HG03460 (cell line): Measurements from ENCODE around the gene UBALD1.
"Not testable (repeated sequence)": the region's sequence is repeated elsewhere in the genome, so short reads cannot be mapped to it uniquely, and the experiment has no call there.

Experiments
- ATAC-seq: cut with Tn5 transposase; IDR thresholded peaks from one replicate; pipeline ENCODE4 v1.9.1; 2021; ENCODE audit not compliant: unreplicated experiment

UBALD1 gene

DNA sequence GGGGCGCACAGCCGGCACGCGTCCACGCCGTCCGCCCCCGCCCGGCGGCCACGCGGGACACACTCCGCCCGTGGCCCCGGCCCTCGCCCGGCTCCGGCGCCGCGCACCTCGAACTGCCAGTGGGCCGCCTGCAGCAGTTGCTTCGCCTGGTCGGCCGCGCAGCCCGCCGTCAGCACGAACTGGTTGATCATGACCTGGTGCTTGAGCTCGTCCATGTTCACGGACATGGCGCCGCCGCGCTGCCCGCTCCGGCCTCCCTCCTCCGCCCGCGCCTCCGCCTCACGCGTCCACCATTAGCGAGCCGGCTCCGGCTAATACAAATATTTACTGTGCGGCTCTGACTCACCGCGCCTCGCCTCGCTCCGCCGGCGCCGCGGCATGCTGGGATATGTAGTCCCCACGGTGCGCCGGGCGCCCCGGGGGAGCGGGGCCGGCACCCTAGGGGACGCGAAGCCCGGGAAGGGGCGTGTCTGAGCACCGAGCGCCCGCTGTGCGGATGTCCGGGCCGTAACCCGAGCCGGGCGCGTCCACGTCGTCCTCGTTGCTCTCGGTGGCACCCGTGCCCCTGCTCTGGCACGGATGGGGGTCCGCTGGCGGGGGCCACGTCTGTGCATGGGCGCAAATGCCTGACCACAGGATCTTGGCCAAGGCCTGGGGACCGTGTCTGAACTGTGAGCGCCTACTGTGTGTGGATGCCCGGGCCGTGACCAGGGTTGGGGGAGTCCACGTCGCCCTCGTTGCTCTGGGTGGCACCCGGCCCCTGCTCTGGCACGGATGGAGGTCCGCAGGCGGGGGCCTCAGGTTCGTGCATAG, at the start of gene UBALD1:
Gene UBALD1, minus strand, starts transcription at position 318 of the 813 bp plus-strand sequence. Its CDS starts 91 bp downstream, at position 227.
- peak; percentile 45 for ATAC-seq

DNA sequence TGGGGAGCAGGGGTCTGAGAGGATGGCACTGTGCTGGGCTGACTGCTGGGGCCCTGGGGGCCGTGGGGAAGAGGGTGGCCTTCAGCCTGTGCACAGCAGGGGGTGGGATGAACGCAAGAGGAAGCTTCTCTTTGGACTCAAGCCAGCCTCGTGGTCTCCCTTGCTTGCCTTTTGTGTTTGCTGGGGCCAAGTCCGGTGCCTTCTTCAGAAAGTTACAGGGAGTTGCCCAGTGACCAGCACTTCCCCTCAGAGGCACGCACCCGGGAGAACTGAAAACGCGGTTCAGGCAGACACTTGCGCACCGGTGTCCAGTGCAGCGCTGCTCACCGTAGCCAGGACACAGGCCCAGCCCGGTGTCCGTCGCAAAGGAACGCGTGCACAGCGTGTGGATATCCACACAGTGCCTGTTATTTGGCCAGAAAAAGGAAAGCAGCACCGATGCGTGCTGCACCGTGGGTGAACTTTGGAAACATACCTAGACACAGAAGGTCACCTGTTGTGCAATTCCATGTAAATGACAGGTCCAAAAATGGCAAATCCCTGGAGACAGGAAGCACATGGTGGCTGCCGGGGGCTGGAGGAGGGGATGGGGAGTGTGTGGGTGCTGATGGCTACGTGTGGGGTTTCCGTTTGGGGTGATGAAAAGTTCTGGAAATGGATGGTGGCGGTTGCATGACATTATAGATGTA, 49.2 kb upstream of the UBALD1 start:
- no peak for ATAC-seq

DNA sequence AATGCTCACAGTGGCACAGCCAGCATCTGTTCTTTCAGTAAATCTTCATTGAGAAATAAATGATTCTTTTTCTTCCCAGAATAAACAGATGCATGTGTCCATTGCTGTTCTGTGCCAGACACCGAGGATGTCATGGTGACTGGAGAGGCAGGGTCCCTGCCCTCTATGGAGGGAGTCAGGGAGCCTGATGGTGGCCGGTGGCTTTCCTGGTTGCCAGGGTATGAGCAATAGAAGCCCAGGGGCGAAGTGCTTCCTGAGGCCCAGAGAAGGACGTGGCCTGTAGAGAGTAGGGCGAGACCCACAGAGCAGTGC, 48.7 kb upstream of the UBALD1 start:
- ATAC-seq = no peak

DNA sequence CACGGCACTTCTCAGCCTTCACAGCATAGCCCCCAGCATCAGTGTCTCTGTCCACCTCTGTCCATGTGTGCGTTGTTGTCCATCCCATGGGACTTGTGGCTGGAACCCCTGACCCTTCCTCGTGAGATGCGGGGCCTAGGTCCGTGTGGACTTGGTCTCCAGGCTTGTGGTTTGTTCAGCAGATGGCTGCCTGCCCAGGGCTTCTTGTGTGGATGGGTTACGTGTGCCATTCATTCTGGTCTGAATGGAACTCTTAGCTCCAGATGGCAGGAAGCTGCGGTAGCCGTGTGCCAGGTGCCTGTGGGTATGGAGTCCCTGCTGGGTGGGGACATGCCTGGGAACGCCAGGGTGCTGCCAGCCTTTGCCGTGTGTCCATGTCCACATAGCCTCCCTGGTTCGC, 47.0 kb upstream of the UBALD1 start:
- ATAC-seq = no peak

DNA sequence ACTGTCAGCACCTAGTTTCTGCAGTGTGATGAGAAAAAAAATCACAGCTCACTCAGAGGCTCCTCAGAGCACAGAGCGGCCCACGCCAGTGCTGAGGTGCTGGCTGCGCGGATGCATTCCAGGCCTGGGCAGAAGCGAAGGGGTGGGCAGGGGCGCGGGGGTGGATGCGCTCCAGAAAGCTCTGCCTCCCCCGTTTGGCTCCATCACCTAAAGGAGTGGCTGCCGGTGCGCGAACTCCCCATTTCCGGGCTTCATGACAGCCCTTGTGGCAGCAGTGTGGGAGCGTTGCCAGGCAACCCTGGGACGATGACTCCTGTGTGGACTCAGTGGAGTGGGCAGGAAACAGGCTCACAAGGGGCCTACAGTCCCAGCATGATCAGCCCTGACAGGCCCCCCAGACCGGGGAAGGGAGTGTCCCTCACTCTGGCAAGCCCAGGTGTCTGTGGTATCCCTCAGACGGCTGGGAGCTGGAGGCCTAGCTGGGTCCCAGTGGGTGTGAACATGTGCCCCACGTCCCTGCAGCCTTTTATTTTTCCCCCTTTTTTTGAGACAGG, 45.8 kb upstream of the UBALD1 start:
- ATAC-seq = no peak

DNA sequence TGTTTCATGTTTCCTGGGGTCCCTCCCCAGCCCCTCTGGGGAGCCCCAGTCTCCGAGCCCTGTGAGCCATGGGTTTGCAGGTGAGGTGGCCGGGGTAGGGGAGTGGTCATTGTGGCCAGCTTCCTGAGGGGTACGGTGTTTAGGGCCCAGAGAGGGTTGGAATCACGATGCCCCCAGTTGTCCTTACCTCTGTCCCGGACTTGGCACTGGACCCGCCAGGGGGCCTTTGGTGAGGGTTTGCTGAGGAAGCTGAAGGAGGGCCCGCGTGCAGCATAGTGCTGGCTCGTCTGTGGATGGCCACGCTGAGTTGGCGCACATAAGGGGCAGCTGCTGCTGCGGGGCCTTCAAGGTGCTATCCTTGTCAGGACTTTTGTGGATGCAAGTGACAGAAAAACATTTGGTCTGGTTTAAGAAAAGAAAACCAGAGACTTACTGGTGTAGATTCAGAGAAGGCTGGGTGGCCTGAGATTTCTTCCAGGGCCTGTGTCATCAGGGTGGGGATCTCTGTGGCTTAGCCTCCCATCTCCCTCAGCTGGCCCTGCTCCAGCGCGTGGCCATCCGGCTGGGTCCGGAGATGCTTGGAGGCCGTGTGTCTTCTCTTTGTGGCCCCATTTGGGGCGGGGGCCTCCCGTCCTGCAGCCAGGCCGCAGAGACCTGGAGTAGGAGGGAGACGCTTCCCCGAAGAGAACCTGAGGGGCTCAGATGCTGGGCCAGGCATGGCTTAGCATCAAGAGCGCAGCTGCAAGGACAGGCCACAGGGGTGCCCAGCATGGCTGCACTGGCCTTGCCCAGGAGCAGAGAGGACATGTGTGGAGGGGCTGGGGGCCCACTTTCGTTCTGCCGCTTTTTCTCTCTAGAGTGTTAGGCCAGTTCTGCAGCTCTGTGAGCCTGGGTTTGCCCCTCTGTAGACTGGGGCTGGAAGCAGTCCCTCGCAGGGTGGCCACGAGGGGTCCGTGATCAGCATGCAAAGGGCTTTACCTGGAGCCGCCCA, 45.0 kb upstream of the UBALD1 start:
- no peak for ATAC-seq

DNA sequence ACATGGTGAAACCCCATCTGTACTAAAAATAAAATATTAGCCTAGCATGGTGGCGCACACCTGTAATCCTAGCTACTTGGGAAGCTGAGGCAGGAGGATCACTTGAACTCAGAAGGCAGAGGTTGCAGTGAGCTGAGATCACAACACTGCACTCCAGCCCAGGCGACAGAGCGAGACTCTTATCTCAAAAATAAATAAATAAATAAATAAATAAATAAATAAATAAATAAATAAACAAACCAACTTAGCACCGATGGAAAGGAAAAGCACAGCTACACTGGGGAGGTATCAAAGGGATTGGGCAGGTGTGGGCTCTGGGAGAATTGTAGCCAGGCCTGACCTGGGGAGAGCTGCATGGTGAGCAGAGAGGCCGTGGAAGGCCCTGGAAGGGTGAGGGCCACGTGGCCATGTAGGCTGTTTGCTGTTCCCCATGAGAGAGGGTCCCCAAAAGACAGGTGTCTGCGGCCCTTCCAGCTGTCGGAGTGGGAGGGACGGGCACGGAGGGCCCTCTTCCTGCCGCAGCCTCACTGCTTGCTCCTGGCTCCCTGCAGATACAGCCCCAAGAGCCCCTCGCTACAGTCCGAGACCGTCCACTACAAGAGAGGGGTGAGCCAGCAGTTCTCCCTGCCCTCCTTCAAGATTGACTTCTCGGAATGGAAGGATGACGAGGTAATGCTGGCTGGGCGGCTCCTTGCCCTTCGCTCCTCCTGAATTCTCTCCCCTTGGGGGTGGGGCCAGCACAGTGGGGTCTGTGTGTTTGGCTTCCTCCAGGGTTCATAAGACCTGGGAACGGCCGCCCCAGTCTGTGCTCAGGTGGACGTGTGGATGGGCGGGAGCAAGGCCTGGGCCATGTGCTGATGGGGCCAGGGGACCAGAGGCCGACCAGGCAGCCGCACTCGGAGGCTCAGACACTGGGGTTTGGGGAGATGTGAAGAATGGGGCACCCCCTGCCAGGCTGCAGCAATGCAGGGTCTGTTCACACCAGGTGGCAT, 42.3 kb upstream of the UBALD1 start:
- no peak for ATAC-seq

DNA sequence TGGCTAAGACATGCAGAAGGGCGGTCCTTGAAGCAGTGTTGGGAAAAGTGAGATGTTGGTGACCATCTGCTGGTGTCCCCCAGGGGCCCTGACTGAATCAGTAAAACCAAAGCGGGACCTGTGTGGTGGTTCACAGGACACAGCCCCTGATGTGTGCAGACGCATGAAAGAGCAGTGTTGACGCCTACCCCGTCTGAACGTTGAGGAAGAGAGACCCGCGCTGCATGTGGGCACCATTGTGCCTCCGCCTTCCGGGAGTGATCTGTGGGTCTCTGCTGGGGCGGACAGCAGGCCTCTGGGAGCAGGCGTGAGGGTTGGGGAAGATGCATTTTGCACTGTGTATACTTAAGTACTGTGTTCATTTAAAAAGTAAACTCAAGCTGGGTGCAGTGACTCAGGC, 41.5 kb upstream of the UBALD1 start:
- ATAC-seq = no peak

DNA sequence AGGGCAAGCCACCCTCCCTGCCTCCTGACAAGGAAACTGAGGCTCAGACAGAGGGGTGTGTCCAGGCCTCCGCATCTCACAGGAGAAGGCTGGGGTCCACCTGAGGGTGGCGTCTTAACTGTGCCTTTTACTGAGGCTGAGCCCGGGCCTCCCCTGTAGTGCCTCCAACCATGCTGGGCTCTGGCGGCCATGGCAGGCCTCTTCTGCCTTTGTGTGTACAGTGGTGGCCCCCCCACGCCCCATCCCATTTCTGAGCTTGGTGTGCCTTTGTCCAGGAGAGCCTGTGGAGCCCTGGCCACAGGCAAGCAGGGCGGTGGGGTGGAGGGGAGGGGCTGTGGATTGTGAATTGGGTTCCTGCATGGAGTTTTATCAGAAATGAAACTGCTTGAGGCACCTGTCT, 41.1 kb upstream of the UBALD1 start:
- no peak for ATAC-seq

DNA sequence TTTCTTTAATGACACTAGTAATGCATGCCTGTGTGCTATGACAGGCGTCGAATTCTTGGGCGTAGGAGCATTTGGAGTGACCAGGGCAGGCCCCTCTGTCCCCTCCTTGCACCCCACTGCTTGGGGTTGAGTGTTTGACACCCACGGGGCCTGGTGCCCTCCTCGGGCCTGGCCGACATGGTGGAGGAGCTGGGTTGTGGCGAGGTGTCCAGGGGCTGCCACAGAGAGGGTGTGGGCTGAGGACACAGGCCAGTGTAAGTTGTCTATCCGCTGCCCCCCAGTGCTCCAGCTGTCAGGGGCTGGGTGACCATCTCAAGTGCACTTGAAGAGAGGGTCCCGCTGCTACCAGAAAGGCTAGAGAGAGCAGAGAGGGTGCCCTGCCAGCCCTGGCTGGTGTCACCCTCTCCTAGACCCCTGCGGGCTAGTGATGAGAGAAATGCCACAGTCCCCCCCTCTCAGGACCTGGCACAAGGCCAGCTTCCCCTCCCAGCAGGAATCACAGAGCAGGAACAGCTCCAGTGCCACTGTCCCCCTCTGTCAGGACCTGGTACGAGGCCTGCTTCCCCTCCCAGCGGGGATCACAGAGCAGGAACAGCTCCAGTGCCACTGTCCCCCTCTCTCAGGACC, 40.4 kb upstream of the UBALD1 start:
- ATAC-seq = no peak

DNA sequence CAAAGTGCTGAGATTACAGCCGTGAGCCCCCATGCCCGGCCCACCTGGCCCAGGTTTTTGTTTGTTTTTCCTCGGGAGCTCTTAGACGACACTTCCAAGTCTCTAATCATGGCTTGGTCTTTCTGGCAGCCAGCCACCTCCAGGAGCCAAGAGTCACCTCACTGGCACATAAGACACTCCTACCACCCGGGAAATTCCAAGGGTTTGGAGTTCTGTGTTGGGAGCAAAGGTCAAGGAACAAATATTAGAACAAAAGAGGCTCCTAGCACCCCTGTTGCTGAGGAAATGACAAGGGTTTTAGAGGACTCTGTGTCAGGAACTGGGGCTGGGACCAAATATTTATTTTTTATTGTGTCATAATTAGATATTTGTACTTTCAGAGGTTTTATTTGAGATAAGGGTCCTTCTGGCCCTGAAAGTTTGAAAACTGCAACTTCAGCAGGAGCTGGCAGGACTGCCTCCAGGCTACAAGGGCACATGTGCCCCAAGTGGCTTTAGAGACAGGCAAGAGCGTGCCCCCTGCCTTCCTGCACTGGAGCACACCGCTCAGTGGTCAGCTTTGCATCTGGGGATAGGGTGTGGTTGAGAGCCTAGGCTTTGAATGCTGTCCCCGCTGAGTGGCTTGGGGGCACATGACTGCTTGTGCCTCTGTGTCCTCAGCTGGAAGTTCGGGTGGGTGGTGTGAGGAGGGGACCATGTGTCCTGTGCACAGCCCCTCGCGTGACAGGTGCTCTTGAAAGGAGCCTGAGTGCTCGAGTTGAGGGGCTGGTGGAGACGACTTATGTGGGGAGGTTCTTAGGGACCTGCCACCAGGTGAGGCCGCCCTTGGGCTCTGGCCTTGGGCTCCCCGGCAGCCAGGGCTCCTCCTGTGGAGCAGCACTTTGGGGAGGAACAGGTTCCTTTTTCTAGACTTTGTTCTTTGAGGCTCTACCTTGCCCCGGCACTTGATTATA, 39.6 kb upstream of the UBALD1 start:
- no peak for ATAC-seq

DNA sequence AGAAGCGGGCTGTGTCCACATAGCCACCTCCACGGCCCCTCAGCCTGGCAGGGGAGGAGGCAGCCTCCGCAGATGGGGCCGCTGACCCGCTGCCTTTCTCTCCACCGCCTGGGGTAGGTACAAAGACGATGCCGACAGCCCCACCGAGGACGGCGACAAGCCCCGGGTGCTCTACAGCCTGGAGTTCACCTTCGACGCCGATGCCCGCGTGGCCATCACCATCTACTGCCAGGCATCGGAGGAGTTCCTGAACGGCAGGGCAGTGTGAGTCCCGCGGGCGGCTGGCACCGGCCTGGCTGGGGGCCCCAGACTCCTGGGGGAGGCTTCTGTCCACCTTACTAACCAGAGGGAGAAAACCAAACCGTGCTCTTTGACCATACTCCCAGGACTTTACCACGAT, 37.9 kb upstream of the UBALD1 start:
- ATAC-seq = peak; percentile 7

DNA sequence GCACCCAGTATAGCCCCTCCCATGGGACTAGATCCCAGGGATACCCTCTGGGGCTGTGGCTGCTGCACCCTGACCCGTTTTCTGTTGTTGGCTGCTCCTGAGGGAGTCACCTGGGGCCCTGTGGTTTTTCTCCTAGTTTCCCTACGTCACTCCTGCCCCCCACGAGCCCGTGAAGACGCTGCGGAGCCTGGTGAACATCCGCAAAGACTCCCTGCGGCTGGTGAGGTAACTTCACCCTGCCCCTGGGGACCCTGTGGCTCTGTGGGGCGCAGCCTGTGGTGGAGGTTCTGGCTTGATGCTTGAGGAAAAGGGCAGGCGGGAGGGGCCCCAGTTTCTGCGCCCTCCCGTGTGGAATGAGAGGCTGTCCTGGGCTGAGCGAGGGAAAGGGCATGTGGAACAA, 37.1 kb upstream of the UBALD1 start:
- ATAC-seq = no peak

DNA sequence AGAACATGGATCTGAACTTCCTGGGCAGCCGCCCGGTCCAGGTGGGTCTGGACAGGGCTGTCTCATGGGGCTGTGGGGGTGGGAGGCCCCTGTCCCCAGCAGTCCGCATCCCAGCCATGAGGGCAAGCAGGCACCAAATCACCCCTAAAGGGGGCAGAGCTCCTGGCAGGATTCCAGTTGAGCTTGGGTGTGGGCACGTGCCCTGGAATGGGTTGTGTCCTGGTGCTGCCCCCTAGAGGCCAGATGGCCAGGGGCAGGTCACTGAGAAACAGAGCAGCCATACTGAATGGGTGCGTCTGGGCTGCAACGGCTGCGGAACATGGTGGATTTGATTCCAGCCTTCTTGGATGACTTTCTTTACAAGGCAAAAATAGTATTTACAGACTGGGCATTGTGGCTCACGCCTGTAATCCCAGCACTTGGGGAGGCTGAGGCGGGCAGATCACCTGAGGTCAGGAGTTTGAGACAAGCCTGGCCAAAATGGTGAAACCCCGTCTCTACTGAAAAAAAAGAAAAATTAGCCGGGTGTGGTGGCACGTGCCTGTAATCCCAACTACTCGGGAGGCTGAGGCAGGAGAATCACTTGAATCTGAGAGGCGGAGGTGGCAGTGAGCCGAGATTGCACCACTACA, 35.9 kb upstream of the UBALD1 start:
- ATAC-seq = not testable (repeated sequence)

DNA sequence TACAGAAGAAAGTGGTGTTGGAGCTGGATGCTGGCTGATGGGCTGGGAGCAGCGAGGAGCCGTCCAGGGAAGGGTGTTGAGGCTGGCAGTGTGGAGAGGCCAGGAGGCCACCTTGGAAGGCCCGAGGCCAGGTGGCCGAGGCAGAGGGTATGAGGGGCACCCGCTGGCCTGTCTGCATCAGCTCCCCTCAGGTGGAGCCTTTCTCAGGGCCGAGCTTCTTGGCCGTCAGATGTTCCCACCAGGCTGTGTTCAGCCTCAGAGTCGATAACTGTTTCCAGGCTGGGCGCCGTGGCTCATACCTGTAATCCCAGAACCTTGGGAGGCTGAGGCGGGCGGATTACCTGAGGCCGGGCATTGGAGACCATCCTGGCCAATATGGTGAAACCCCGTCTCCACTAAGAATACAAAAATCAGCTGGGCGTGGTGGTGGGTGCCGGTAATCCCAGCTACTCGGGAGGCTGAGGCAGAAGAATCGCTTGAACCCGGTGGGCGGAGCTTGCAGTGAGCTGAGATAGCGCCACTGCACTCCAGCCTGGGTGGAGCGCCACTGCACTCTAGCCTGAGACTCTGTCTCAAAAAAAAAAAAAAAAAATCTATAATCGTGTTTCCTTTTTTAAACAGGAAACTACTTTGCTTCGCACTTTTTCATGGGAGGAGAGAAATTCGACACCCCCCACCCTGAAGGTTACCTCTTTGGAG, 35.2 kb upstream of the UBALD1 start:
- no peak for ATAC-seq

DNA sequence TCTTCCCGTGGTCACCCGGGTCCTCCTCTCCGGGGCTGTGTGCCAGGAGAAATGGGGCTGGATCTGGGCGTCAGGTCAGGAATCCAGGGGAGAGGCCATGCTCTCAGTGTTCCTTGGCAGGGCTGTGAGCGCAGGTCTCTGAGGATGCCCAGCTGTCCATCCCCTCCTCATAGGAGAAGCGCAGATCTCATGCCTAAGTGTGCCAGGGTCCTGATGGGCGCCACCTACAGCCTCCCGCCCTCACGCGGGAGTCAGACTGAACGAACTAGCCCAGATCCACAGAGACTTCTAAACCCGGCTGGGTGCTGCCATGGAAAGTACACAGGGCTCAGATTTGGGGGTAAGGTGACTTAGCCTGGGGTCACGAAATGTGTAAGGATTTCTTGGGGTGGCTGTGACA, 34.2 kb upstream of the UBALD1 start:
- no peak for ATAC-seq

DNA sequence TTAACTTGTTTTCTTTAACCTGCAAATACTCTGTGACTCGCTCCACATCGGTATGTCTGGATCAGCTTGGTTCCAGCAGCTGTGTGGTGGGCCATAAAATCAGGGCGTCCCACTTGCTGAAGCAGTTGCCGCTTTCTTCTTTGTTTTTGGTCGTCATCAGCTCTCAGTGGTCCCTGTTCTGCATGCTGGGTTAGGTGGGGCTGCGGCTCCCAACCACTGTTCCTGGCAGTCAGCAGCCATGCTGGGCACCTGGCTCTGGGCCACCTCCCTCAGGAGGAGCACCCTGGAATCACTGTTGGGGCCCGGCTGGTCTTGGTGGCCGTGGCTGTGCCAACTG, 32.9 kb upstream of the UBALD1 start:
- ATAC-seq = no peak
